ENCODE measurements around the gene TDRD9.

GRCh38 chr14:104101086-104101621 is 172.9 kb downstream of the TDRD9 start:
- TF ChIP-seq EZH2phosphoT487 (IDR thresholded peaks at IDR 0.05; ENCODE audit: low read length): no peak
- TF ChIP-seq EZH2 (optimal IDR thresholded peaks at IDR 0.05; ENCODE audit: low read depth, low read length): no peak

Measured in MM.1S (cell line).